Measurements from ENCODE around the gene TPM2.

GRCh38 chr9:35695943-35696401, 6.2 kb upstream of the TPM2 start:
- TF ChIP-seq CTCF (conservative IDR thresholded peaks at IDR 0.05; ENCODE audit: low read depth, low read length) (no peak), EZH2 (IDR thresholded peaks at IDR 0.05; ENCODE audit: low read length, unreplicated experiment) (no peak)
